Effector memory CD4-positive, alpha-beta T cell (primary cell): ENCODE results near the gene MYL3.

Source experiments
- DNase-seq, 3 donors: peaks; one replicate each; pipeline ENCODE4 v3.0.0-alpha.2; 2020
- H3K27ac ChIP-seq: 2 replicates; pipeline ENCODE4 v1.7.0; 2013; ENCODE audit warnings: mild to moderate bottlenecking, low read length, moderate library complexity; ENCODE audit not compliant: insufficient read depth, poor library complexity, severe bottlenecking
- H3K27me3 ChIP-seq: replicated peaks from 2 replicates; pipeline ENCODE4 v1.7.0; 2013; ENCODE audit warnings: mild to moderate bottlenecking, low read length; ENCODE audit not compliant: insufficient read depth, control insufficient read depth, poor library complexity, severe bottlenecking
- H3K36me3 ChIP-seq: 2 replicates; pipeline ENCODE4 v1.7.0; 2013; ENCODE audit warnings: mild to moderate bottlenecking, low read length, moderate library complexity; ENCODE audit not compliant: control insufficient read depth, insufficient read depth
- H3K4me1 ChIP-seq: 2 replicates; pipeline ENCODE4 v1.7.0; 2013; ENCODE audit warnings: low read length, mild to moderate bottlenecking; ENCODE audit not compliant: control insufficient read depth, insufficient read depth, poor library complexity, severe bottlenecking
- H3K4me3 ChIP-seq: 2 replicates; pipeline ENCODE4 v1.7.0; 2013; ENCODE audit warnings: low read length, low read depth, mild to moderate bottlenecking; ENCODE audit not compliant: insufficient read depth, poor library complexity, severe bottlenecking
- H3K9me3 ChIP-seq: 2 replicates; pipeline ENCODE4 v1.7.0; 2013; ENCODE audit warnings: mild to moderate bottlenecking, low read length, moderate library complexity; ENCODE audit not compliant: control insufficient read depth

MYL3 gene

GRCh38 chr3:46866032-46866595 lies 2.9 kb upstream of the MYL3 start:
- no peaks in the 10 kb centered on the region for H3K27me3 ChIP-seq
- no peaks in the 10 kb centered on the region for H3K9me3 ChIP-seq
- H3K4me3 ChIP-seq: no peak overlapping the region
- no peak for DNase-seq
- H3K27ac ChIP-seq: no peak overlapping the region
- H3K36me3 ChIP-seq: no peaks in the 10 kb centered on the region
- H3K4me1 ChIP-seq: no peaks in the 10 kb centered on the region

- Histone ChIP-seq H3K27me3 (no peaks in the 10 kb centered on the region), H3K9me3 (no peaks in the 10 kb centered on the region), H3K4me1 (no peaks in the 10 kb centered on the region), H3K4me3 (no peak overlapping the region), H3K27ac (no peak overlapping the region), H3K36me3 (no peaks in the 10 kb centered on the region)
- no peak for DNase-seq
Measured at GRCh38 chr3:46865546-46865945, 2.3 kb upstream of the MYL3 start.

- Histone ChIP-seq H3K9me3 (no peaks in the 10 kb centered on the region), H3K4me3 (no peak overlapping the region), H3K36me3 (no peaks in the 10 kb centered on the region), H3K27me3 (no peaks in the 10 kb centered on the region), H3K4me1 (no peaks in the 10 kb centered on the region), H3K27ac (no peak overlapping the region)
- no peak for DNase-seq
Measured at GRCh38 chr3:46865031-46865507, 1.8 kb upstream of the MYL3 start.

- H3K9me3 ChIP-seq: no peaks in the 10 kb centered on the region
- H3K27ac ChIP-seq: no peak overlapping the region
- H3K27me3 ChIP-seq: no peaks in the 10 kb centered on the region
- no peaks in the 10 kb centered on the region for H3K36me3 ChIP-seq
- DNase-seq: no peak
- H3K4me3 ChIP-seq: no peak overlapping the region
- H3K4me1 ChIP-seq: no peaks in the 10 kb centered on the region
Measured at GRCh38 chr3:46864061-46864881, 1.0 kb upstream of the MYL3 start.

GRCh38 chr3:46862369-46863025 lies 747 bp downstream of the MYL3 start:
- Histone ChIP-seq H3K27me3 (no peaks in the 10 kb centered on the region), H3K36me3 (no peaks in the 10 kb centered on the region), H3K9me3 (no peaks in the 10 kb centered on the region), H3K4me1 (no peaks in the 10 kb centered on the region), H3K27ac (no peak overlapping the region), H3K4me3 (no peak overlapping the region)
- DNase-seq: no peak

- Histone ChIP-seq H3K36me3 (no peaks in the 10 kb centered on the region), H3K4me3 (no peak overlapping the region), H3K9me3 (no peaks in the 10 kb centered on the region), H3K27me3 (no peaks in the 10 kb centered on the region), H3K4me1 (no peaks in the 10 kb centered on the region), H3K27ac (no peak overlapping the region)
- no peak for DNase-seq
Measured at GRCh38 chr3:46861605-46862368, 1.5 kb downstream of the MYL3 start.

GRCh38 chr3:46860810-46861604 lies 2.2 kb downstream of the MYL3 start:
- no peak overlapping the region for H3K4me3 ChIP-seq
- H3K36me3 ChIP-seq: no peaks in the 10 kb centered on the region
- H3K9me3 ChIP-seq: no peaks in the 10 kb centered on the region
- H3K27ac ChIP-seq: no peak overlapping the region
- DNase-seq: no peak
- no peaks in the 10 kb centered on the region for H3K27me3 ChIP-seq
- no peaks in the 10 kb centered on the region for H3K4me1 ChIP-seq

GRCh38 chr3:46860017-46860809 lies 3.0 kb downstream of the MYL3 start:
- H3K9me3 ChIP-seq: no peaks in the 10 kb centered on the region
- no peak for DNase-seq

More at GRCh38 chr3:46860017-46860809, 3.0 kb downstream of the MYL3 start:
- H3K36me3 ChIP-seq: no peaks in the 10 kb centered on the region
- H3K27me3 ChIP-seq: no peaks in the 10 kb centered on the region
- no peak overlapping the region for H3K27ac ChIP-seq
- H3K4me3 ChIP-seq: no peak overlapping the region
- H3K4me1 ChIP-seq: no peaks in the 10 kb centered on the region
